Measurements from ENCODE around the gene STAT1. TPM values are rescaled to one million over a fixed set of nuclear protein-coding genes. Genes with fewer than 3 reads are reported as not detected.

STAT1 gene
- total RNA-seq, 2 donors from 2014 or later = 163 to 363 TPM

GRCh38 chr2:190993292-190993643 is 20.7 kb downstream of the STAT1 start:
- peaks cover 4% of the 10 kb centered on the region for H3K9me3 Mint-ChIP-seq
- ATAC-seq (replicated peaks) = no peak
- H3K27me3 Mint-ChIP-seq = no peaks in the 10 kb centered on the region
- no peak overlapping the region for H3K4me3 Mint-ChIP-seq
- H3K36me3 Mint-ChIP-seq (ENCODE audit: low read depth) = no peaks in the 10 kb centered on the region
- H3K4me1 Mint-ChIP-seq = peaks cover 24% of the 10 kb centered on the region
- peak overlapping the region; percentile 93 for H3K27ac Mint-ChIP-seq

- H3K36me3 Mint-ChIP-seq (ENCODE audit: low read depth) = no peaks in the 10 kb centered on the region
- no peaks in the 10 kb centered on the region for H3K27me3 Mint-ChIP-seq
- peaks cover 3% of the 10 kb centered on the region for H3K9me3 Mint-ChIP-seq
- no peak overlapping the region for H3K4me3 Mint-ChIP-seq
- H3K27ac Mint-ChIP-seq = peak overlapping the region; percentile 62
- H3K4me1 Mint-ChIP-seq = peaks cover 10% of the 10 kb centered on the region
- ATAC-seq (replicated peaks) = no peak
These were observed 23.8 kb downstream of the STAT1 start for GRCh38 chr2:190990132-190990531.

- H3K27ac Mint-ChIP-seq = peak overlapping the region; percentile 33
- no peak for ATAC-seq (replicated peaks)
- H3K27me3 Mint-ChIP-seq = no peaks in the 10 kb centered on the region
- no peak overlapping the region for H3K4me3 Mint-ChIP-seq
- H3K9me3 Mint-ChIP-seq = no peaks in the 10 kb centered on the region
- peaks cover 9% of the 10 kb centered on the region for H3K4me1 Mint-ChIP-seq
- H3K36me3 Mint-ChIP-seq (ENCODE audit: low read depth) = no peaks in the 10 kb centered on the region
These were observed 25.1 kb downstream of the STAT1 start for GRCh38 chr2:190988910-190989309.

- no peak for ATAC-seq (replicated peaks)
- Mint-ChIP-seq H3K27ac (peak overlapping the region; percentile 25), H3K27me3 (no peaks in the 10 kb centered on the region), H3K36me3 (ENCODE audit: low read depth) (no peaks in the 10 kb centered on the region), H3K4me3 (no peak overlapping the region), H3K9me3 (no peaks in the 10 kb centered on the region), H3K4me1 (peaks cover 7% of the 10 kb centered on the region)
These were observed 26.0 kb downstream of the STAT1 start for GRCh38 chr2:190987938-190988337.

- ATAC-seq (replicated peaks) = no peak
- no peaks in the 10 kb centered on the region for H3K27me3 Mint-ChIP-seq
- H3K4me1 Mint-ChIP-seq = peaks cover 7% of the 10 kb centered on the region
- no peaks in the 10 kb centered on the region for H3K36me3 Mint-ChIP-seq (ENCODE audit: low read depth)
- no peaks in the 10 kb centered on the region for H3K9me3 Mint-ChIP-seq
- peak overlapping the region; percentile 25 for H3K27ac Mint-ChIP-seq
- H3K4me3 Mint-ChIP-seq = no peak overlapping the region
These were observed 26.9 kb downstream of the STAT1 start for GRCh38 chr2:190987116-190987515.

GRCh38 chr2:190986221-190986953 is 27.6 kb downstream of the STAT1 start:
- H3K36me3 Mint-ChIP-seq (ENCODE audit: low read depth) = no peaks in the 10 kb centered on the region
- ATAC-seq (replicated peaks) = no peak
- H3K27me3 Mint-ChIP-seq = no peaks in the 10 kb centered on the region
- peak overlapping the region; percentile 75 for H3K27ac Mint-ChIP-seq
- H3K4me3 Mint-ChIP-seq = no peak overlapping the region
- H3K9me3 Mint-ChIP-seq = no peaks in the 10 kb centered on the region
- H3K4me1 Mint-ChIP-seq = peaks cover 7% of the 10 kb centered on the region

GRCh38 chr2:190984595-190984994 is 29.4 kb downstream of the STAT1 start:
- Mint-ChIP-seq H3K27me3 (no peaks in the 10 kb centered on the region), H3K4me1 (peaks cover 7% of the 10 kb centered on the region), H3K27ac (peak overlapping the region; percentile 81), H3K4me3 (peak overlapping the region; percentile 20), H3K36me3 (ENCODE audit: low read depth) (no peaks in the 10 kb centered on the region), H3K9me3 (no peaks in the 10 kb centered on the region)
- ATAC-seq (replicated peaks) = peak; percentile 97

GRCh38 chr2:190982262-190983034 is 31.5 kb downstream of the STAT1 start:
- H3K27ac Mint-ChIP-seq = peak overlapping the region; percentile 16
- no peaks in the 10 kb centered on the region for H3K36me3 Mint-ChIP-seq (ENCODE audit: low read depth)
- H3K27me3 Mint-ChIP-seq = no peaks in the 10 kb centered on the region
- no peaks in the 10 kb centered on the region for H3K9me3 Mint-ChIP-seq
- peaks cover 23% of the 10 kb centered on the region for H3K4me1 Mint-ChIP-seq
- no peak overlapping the region for H3K4me3 Mint-ChIP-seq
- no peak for ATAC-seq (replicated peaks)

- no peaks in the 10 kb centered on the region for H3K27me3 Mint-ChIP-seq
These were observed 32.2 kb downstream of the STAT1 start for GRCh38 chr2:190981733-190982132.

GRCh38 chr2:190981333-190981732 is 32.6 kb downstream of the STAT1 start:
- Mint-ChIP-seq H3K9me3 (no peaks in the 10 kb centered on the region), H3K36me3 (ENCODE audit: low read depth) (no peaks in the 10 kb centered on the region), H3K4me1 (peaks cover 29% of the 10 kb centered on the region), H3K4me3 (no peak overlapping the region), H3K27me3 (no peaks in the 10 kb centered on the region), H3K27ac (peak overlapping the region; percentile 79)
- ATAC-seq (replicated peaks) = no peak

More at GRCh38 chr2:190981733-190982132, 32.2 kb downstream of the STAT1 start:
- ATAC-seq (replicated peaks) = no peak
- Mint-ChIP-seq H3K4me1 (peaks cover 25% of the 10 kb centered on the region), H3K27ac (peak overlapping the region; percentile 16), H3K36me3 (ENCODE audit: low read depth) (no peaks in the 10 kb centered on the region), H3K9me3 (no peaks in the 10 kb centered on the region), H3K4me3 (no peak overlapping the region)

- no peak for ATAC-seq (replicated peaks)
- Mint-ChIP-seq H3K4me1 (peaks cover 30% of the 10 kb centered on the region), H3K4me3 (no peak overlapping the region), H3K27ac (peak overlapping the region; percentile 79), H3K36me3 (ENCODE audit: low read depth) (no peaks in the 10 kb centered on the region), H3K9me3 (no peaks in the 10 kb centered on the region), H3K27me3 (no peaks in the 10 kb centered on the region)
These were observed 33.3 kb downstream of the STAT1 start for GRCh38 chr2:190980630-190981209.

GRCh38 chr2:190979906-190980629 is 33.9 kb downstream of the STAT1 start:
- Mint-ChIP-seq H3K9me3 (no peaks in the 10 kb centered on the region), H3K4me3 (no peak overlapping the region), H3K4me1 (peaks cover 30% of the 10 kb centered on the region), H3K27me3 (no peaks in the 10 kb centered on the region), H3K27ac (peak overlapping the region; percentile 79), H3K36me3 (ENCODE audit: low read depth) (no peaks in the 10 kb centered on the region)
- no peak for ATAC-seq (replicated peaks)

- H3K27ac Mint-ChIP-seq = peak overlapping the region; percentile 79
- H3K4me3 Mint-ChIP-seq = no peak overlapping the region
- no peaks in the 10 kb centered on the region for H3K27me3 Mint-ChIP-seq
- no peaks in the 10 kb centered on the region for H3K9me3 Mint-ChIP-seq
- ATAC-seq (replicated peaks) = peak; percentile 9
- no peaks in the 10 kb centered on the region for H3K36me3 Mint-ChIP-seq (ENCODE audit: low read depth)
- H3K4me1 Mint-ChIP-seq = peaks cover 23% of the 10 kb centered on the region
These were observed 35.5 kb downstream of the STAT1 start for GRCh38 chr2:190978389-190979053.

- Mint-ChIP-seq H3K36me3 (ENCODE audit: low read depth) (no peaks in the 10 kb centered on the region), H3K4me3 (no peak overlapping the region), H3K4me1 (peaks cover 23% of the 10 kb centered on the region), H3K27ac (peak overlapping the region; percentile 79), H3K9me3 (no peaks in the 10 kb centered on the region), H3K27me3 (no peaks in the 10 kb centered on the region)
- no peak for ATAC-seq (replicated peaks)
These were observed 36.5 kb downstream of the STAT1 start for GRCh38 chr2:190977505-190977904.

Measured in activated T-helper 17 cell treated with anti-CD3 and anti-CD28 coated beads, Interleukin-2, amount 50 U/mL, for 72 hours (primary cell).